ENCODE measurements around the gene IFNGR2.

IFNGR2 gene

GRCh38 chr21:33393348-33393747 lies 9.9 kb upstream of the IFNGR2 start:
- no peak overlapping the region for H3K4me3 ChIP-seq (ENCODE audit: low read depth, low read length)
- H3K9me3 ChIP-seq (ENCODE audit: control insufficient read depth, insufficient read depth, low read depth, low read length) = no peaks in the 10 kb centered on the region
- CTCF ChIA-PET = no interaction called here
- POLR2A ChIA-PET = no interaction called here
- TF ChIP-seq ZNF768 (tag by site-specific recombination; IDR thresholded peaks at IDR 0.05) (no peak), ZNF791 (tag by site-specific recombination; IDR thresholded peaks at IDR 0.05) (no peak), EGR2 (tag by site-specific recombination; IDR thresholded peaks at IDR 0.05; ENCODE audit: low read depth) (no peak), ZSCAN4 (tag by site-specific recombination; IDR thresholded peaks at IDR 0.05) (no peak), PRDM1 (tag by site-specific recombination; IDR thresholded peaks at IDR 0.05) (no peak), PATZ1 (tag by site-specific recombination; IDR thresholded peaks at IDR 0.05) (no peak), ZNF311 (tag by site-specific recombination; IDR thresholded peaks at IDR 0.05; ENCODE audit: borderline replicate concordance) (no peak), ZNF48 (tag by site-specific recombination; IDR thresholded peaks at IDR 0.05) (no peak), ZNF692 (tag by site-specific recombination; IDR thresholded peaks at IDR 0.05) (no peak), ZNF239 (tag by site-specific recombination; IDR thresholded peaks at IDR 0.05) (no peak), ZNF837 (tag by site-specific recombination; IDR thresholded peaks at IDR 0.05) (no peak)
- H3K36me3 ChIP-seq (ENCODE audit: control insufficient read depth in 2 of 2, insufficient read depth in 1 of 2, low read length in 2 of 2) = no peaks in the 10 kb centered on the region
- H3K4me1 ChIP-seq (ENCODE audit: control insufficient read depth, insufficient read depth, low read length) = no peaks in the 10 kb centered on the region
- H3K27ac ChIP-seq (ENCODE audit: extremely low read depth, low read depth, low read length) = no peak overlapping the region

- ChIA-PET POLR2A (no interaction called here), CTCF (no interaction called here)
- Histone ChIP-seq H3K4me1 (ENCODE audit: control insufficient read depth, insufficient read depth, low read length) (no peaks in the 10 kb centered on the region), H3K27ac (ENCODE audit: extremely low read depth, low read depth, low read length) (no peak overlapping the region), H3K4me3 (ENCODE audit: low read depth, low read length) (no peak overlapping the region), H3K36me3 (ENCODE audit: control insufficient read depth in 2 of 2, insufficient read depth in 1 of 2, low read length in 2 of 2) (no peaks in the 10 kb centered on the region), H3K9me3 (ENCODE audit: control insufficient read depth, insufficient read depth, low read depth, low read length) (no peaks in the 10 kb centered on the region)
- TF ChIP-seq ZNF544 (tag by site-specific recombination; IDR thresholded peaks at IDR 0.05) = no peak
- no peak for TF ChIP-seq PRDM2 (tag by site-specific recombination; IDR thresholded peaks at IDR 0.05; ENCODE audit: borderline replicate concordance)
- no peak for TF ChIP-seq ZNF311 (tag by site-specific recombination; IDR thresholded peaks at IDR 0.05; ENCODE audit: borderline replicate concordance)
- TF ChIP-seq ZNF140 (tag by site-specific recombination; IDR thresholded peaks at IDR 0.05) = no peak
- no peak for TF ChIP-seq ZNF132 (tag by site-specific recombination; IDR thresholded peaks at IDR 0.05; ENCODE audit: borderline replicate concordance)
- no peak for TF ChIP-seq PBX3 (CRISPR knock-in tag; IDR thresholded peaks at IDR 0.05)
- no peak for TF ChIP-seq ZNF580 (tag by site-specific recombination; IDR thresholded peaks at IDR 0.05)
- TF ChIP-seq ZNF654 (tag by site-specific recombination; IDR thresholded peaks at IDR 0.05; ENCODE audit: low read depth) = no peak
- no peak for TF ChIP-seq ZNF10 (tag by site-specific recombination; IDR thresholded peaks at IDR 0.05)
- TF ChIP-seq ZNF707 (tag by site-specific recombination; IDR thresholded peaks at IDR 0.05) = no peak
- no peak for TF ChIP-seq BCL6B (tag by site-specific recombination; IDR thresholded peaks at IDR 0.05)
- no peak for TF ChIP-seq ZNF510 (tag by site-specific recombination; IDR thresholded peaks at IDR 0.05; ENCODE audit: insufficient replicate concordance)
These were observed 9.0 kb upstream of the IFNGR2 start for GRCh38 chr21:33394260-33394659.
